RPMI8226 (cell line): Measurements from ENCODE around the gene MAPK7.

Experiments used
- DNase-seq: peaks from one replicate; pipeline ENCODE4 v3.0.0-alpha.2; 2015

MAPK7 gene

DNA sequence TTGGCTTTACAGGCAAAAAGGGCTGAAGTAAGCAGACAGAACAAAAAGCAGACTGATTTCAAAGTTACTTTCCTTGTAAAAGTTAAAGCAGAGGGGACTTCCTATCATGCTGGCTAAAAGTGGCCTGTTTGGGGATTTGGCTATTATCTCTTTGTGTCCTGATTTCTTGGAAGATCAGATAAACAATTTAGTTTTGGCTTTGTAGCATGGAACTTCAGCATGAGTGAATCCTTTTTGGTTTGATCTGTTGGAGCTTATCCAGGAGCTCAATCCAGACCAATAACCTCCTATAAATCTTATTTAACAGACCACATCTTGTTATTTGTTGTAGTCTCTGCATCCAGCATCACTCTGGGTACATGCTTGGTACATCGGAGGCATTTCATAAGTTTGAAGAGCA, 23.9 kb downstream of the MAPK7 start:
- DNase-seq: no peak

DNA sequence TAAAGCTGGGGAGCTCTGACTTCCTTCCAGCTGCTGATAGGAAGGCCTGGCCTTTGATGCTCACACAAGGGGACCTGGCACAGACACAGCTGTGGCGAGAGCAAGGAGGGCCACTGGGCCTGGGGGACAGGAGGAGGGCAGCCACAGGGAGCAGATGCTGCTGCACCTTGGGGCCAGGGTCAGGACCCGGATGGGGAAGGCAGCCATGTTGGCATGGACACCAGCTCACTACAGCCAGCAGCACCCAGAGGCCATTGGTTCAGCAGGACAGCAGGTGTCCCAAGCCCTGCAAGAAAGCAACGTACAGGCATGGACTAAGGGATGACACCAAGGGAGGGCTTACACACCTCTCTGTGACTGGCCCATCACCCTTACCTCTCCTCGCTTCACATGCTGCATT, 24.7 kb downstream of the MAPK7 start:
- no peak for DNase-seq

DNA sequence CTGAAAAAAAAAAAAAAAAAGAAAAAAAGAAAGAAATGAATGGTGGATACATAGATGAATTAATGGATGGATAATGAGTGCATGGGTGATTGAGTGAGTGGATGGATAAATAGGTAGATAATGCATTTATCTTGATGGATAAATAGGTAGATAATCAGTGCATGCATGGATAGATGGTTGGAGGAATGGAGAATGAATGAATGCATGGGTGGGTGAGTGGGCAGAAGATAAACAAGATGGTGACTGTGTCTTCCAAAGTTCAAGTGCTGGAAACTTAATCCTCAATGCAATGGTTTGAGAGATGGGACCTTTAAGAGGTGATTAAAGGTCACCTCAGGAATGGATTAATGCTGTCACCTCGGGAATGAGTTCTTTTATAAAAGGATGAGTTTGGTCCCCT, 26.0 kb downstream of the MAPK7 start:
- no peak for DNase-seq

DNA sequence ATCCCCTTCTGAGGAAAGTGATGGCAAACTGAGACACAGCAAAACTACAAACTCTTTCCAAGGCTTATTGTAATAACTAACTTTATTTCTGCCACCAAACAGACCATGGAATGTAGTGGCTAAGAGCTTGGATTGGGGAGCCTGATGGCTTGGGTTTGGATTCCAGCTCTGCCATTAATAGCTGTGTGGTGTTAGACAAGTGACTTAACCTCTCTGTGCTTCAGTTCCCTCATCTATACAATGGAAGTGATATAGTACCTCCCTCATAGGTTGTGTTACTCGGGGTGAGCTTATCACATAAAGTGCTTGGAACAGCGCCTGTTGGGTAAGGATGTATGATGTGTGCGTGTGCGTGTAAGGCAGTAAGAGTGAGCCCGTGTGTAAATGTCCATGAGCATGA, 26.8 kb downstream of the MAPK7 start:
- DNase-seq: no peak

DNA sequence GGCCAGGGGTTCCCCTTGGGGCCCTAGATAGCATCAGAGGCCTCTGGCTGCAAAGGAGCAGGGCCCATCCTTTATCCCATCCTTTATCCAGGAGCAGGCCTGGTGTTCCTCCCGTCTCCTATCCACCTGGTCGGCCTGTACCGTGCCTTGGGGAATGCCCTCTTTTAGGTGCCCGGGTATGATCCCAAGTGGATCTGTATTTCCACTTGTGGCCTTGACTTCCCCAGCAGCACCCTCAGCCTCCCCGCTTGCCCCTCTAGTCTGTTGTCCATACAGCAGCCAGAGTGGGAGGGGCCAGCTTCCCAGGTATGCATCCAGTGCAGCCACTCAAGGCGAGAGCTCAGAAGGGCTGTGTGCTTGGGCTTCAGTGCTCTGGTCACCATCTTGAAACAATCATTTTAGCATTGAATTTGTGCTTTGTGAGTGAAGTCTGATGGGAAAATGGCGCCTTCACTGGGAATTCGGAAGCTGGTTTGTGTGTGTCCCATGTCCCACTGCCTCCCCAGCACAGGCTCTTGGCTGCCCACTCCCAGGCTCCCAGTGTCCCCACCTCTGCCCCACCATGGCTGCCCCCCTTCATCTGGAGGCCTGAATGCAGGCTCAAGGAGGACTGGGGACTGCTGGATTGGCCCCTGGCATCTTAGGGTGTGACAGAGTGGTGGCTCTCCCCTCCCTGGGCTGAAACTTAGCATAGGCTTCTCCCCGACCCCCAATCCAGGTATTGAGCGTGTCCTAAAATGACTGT, 29.5 kb downstream of the MAPK7 start:
- DNase-seq: no peak

DNA sequence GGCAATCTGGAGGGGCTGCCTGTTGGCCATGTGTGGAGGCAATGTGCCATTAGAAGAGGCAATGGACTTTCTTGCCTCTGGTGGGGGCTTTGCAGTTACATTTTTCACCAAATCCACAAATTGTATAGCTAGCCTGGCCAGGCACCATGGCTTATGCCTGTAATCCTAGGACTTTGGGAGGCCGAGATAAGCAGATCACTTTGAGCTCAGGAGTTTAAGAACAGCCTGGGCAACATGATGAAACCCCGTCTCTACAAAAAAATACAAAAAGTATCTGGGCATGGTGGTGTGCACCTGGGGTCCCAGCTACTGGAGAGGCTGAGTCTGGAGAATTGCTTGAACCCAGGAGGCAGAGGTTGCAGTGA, 30.0 kb downstream of the MAPK7 start:
- no peak for DNase-seq

DNA sequence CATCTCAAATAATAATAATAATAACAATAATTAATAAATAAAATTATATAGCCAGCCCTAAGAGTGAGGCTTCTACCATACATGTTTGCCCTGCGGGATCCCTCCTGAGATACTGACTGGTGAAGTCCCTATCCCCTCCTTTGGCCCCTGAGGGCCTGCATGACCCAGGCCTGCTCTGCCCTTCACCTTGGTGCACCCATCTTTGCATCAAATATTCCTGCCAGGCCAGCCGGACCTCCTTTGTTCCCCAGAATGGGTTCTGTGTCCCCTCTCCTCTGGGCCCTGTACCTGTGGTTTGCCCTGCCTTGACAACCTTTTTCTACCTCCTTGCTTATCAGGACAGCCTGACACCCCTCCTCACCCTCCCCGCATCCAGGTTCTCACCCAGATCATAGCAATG, 30.8 kb downstream of the MAPK7 start:
- no peak for DNase-seq

DNA sequence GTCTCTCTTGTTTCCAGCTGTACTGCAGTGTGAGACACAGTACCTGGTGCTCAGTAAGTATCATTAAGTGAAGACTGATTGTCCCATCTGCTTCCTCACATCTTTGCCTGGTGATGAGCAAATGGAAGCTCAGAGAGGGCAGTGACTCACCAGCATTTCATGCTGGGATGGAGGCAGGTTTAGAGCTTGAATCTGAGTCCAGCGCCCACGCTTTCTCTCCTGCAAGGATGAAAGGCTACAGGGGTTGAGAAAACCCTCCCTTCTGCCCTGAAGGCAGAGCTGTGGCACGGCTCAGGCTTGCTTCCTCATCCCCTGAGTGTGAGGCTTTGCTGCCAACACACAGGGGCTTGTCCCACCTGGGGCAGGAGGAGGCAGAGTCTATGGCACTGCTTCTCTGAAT, 31.2 kb downstream of the MAPK7 start:
- DNase-seq: no peak

DNA sequence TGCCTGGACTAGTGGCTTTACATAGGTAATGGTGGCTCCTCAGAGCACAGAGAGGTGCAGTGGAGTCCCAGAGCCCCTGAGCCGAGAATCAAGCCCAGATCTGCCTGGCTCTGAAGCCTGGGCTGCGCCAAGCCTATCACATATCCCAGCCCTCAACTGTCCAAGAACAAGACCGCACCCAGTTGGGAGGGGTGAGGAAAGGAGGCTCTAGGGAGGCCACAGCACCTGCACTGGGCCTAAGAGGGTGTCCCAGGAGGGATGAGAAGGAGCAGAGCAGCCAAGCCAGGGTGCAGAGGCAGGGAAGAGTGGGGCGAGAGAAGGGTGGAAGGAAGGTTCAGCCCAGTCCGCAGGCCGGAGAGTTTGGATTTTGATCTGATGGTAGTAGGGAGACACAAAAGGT, 31.8 kb downstream of the MAPK7 start:
- no peak for DNase-seq

DNA sequence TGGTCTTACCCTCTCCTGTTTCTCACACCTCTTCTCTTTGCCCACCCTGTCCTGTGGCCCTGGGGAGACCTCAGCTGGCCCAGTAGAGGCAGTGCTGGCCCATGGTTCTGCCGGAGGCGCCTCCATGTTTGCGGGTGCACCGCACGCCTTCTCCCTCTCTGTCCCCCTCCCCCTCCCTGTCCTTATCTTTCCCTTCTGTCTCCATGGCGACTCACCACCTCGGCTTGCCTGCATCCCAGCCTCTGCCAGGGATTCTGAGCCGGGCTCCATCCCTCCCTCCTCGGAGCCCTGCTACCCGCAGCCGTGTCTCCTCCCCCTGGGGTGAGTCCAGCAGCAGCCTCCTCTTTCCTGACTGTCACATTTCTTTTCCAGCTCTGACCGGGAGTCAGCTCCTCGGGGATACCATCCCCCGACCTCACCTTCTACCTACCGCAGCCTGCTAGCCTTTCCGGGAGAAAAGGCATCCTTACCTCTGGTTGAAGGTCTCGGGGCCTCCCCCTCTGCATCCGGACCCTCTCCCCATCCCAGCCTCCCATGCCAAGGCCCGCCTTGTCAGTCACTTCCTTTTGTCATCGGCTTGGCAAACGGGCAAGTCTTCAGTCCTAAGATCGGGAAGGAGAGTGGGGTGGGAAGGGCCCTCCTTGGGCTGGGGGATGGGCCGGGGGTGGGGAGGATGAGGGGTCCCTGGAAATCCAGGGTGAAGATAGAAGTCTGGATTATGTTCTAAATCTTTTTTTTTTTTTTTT, 32.8 kb downstream of the MAPK7 start, which contains the start of gene RNF112:
Gene RNF112, plus strand, starts transcription at position 358 of the 746 bp plus-strand sequence. Its CDS starts 177 bp downstream, at position 535.
- no peak for DNase-seq

DNA sequence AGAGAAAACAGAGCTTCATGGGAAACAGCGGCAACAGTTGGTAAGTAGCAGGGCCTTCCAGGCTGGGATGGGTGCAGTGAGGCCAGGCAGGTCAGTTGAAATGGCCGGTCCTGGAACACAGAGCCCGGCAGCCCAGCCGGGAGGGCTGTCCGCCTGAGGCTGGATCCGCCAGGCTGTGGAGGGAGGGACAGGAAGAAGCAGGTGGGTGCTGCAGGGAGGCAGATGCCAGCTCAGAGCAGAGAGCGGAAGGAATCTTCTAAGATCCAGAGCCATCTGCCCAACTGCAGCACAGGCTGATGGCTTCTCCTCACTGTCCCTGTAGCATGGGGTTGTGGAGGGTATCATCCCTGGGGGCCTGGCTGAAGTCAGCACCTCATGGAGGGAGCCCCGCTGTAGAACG, 33.3 kb downstream of the MAPK7 start:
- no peak for DNase-seq

DNA sequence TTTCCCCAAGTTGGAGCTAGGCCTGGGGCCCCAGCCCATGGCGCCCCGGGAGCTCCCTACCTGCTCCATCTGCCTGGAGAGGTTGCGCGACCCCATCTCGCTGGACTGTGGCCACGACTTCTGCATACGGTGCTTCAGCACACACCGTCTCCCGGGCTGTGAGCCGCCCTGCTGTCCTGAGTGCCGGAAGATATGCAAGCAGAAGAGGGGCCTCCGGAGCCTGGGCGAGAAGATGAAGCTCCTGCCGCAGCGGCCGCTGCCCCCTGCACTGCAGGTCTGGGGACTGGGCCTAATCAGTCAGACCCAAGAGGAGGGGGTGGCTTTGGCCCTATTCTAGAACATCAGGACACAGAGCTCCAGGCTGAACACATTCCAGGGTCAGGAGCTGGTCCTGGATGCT, 34.2 kb downstream of the MAPK7 start:
- no peak for DNase-seq

DNA sequence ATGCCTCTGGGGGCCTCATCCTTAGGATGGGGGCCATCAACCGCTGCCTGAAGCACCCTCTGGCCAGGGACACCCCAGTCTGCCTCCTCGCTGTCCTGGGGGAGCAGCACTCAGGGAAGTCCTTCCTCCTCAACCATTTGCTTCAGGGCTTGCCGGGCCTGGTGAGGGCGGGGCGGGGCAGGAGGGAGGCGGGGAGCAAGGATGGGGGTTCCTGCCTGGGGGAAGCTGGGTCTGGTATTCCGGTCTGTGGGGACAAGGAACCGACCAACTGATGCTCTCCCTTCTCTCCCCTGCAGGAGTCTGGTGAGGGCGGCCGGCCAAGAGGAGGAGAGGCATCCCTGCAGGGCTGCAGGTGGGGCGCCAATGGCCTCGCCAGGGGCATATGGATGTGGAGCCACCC, 34.7 kb downstream of the MAPK7 start:
- no peak for DNase-seq

DNA sequence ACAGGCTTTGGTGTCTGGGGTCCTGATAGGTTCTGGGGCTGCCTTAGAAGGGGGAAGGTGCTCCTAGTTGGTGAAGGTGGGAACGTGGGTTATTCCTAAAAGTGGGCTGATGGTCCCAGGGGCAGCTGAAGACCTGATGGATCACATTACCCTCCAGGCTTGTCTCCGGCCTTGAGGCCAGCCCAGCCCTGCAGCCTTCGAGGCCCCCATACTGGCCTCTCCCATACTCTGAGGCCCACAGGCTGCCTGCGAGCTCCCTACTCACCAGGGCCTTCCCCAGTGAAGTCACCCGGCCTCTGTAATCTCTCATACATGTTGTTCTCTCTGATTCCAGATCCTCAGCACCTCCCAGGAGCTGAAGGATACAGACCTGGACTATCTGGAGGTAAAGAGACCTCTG, 35.5 kb downstream of the MAPK7 start:
- no peak for DNase-seq

DNA sequence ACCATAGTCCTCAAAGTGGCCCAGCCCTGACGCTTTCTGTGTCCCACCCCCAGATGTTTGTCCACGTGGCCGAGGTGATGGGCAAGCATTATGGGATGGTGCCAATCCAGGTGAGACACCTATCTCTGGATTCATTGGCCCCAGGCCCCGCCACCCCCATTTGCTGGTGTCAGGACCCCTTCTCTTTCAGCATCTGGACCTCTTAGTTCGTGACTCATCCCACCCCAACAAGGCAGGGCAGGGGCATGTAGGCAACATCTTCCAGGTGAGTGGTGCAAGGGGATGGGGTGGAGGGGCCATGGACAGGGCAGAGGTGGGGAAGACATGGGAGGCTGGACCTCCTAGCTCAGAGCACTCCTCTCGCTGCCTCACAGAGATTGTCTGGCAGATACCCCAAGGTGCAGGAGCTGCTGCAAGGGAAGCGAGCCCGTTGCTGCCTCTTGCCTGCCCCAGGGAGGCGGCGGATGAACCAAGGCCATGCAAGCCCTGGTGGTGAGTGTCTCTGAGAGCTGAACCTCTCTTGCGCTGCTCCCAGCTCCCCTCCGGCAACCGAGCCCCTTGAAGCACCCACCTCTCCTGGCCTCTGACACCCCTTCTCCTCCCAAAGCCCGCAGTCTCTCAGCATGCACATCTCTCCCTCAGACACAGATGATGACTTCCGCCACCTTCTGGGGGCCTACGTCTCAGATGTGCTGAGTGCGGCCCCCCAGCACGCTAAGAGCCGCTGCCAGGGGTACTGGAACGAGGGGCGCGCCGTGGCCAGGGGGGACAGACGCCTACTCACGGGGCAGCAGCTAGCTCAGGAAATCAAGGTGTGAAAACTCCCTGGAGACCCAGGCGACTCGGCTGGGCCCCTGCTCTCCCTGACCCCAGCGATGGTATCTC, 36.3 kb downstream of the MAPK7 start:
- no peak for DNase-seq

DNA sequence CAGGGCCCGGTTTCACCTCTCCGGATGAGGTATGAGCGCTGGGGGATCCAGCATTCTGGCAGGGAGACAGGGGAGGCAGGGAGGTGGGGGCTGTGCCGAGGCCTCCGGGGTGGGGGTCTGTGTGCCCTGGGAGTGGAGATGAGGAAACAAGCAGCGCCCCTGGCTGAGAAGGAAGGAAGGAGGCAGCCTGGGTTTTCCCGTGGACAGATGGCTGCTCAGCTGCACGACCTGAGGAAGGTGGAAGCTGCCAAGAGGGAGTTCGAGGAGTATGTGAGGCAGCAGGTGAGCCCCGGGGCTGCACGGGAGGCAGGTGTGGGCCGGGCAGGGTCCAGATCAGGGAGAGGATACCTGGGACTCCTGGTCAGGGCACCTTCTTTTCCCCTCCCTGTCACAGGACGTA, 37.0 kb downstream of the MAPK7 start:
- no peak for DNase-seq

DNA sequence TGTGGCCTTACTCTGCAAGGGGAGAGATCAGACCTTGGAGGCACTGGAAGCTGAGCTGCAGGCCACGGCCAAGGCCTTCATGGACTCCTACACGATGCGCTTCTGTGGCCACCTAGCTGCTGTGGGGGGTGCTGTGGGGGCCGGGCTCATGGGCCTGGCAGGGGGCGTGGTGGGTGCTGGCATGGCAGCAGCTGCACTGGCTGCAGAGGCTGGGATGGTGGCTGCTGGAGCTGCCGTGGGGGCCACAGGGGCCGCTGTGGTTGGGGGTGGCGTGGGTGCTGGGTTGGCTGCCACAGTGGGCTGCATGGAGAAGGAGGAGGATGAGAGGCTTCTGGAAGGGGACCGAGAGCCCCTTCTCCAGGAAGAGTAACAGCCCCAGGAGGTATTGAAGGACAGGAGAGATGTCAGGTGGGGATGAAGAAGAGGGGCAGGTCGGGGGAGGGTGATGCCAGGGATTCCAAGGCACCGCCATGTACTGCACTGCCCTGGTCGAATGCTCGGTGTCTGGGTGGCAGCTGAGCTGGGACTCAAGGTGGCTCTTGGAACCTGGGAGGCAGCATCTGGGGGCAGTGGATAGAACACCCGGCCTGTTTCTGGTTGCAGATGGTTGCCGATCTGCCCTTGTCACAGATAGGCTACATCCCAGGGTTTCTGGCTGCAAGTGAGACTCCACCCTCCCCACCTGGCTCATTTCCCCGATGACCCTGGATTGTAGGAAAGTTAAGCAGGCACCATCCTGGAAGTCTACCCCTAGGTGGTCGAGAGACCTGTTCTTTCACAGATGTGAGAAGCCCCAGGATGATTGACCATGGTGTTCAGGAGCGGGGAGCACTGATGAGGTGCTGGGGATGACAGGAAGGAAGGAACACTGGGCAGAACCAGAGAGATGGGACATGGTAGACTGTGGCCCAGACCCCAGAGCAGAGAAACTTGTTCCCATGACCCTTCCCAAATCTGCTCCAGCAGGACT, 37.8 kb downstream of the MAPK7 start:
- DNase-seq: no peak

DNA sequence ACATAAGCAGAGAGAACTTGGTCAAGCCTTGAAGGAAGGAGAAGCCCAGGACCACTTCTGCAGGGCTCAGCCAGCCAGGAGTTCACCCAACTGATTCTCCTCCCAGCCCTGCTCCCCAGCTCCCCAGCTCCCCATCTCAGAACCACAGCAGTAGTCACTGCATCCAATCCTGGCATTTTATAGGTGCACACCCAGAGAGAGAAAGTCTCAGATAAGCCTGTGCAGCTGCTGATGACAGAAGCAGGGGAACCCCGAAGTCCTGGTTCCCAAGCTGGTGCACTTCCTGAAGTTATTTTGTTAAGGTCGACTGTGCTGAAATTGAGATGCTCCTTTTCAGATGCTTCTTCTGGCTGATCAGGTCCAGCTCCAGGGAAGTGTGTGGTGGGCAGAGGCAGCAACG, 39.3 kb downstream of the MAPK7 start:
- DNase-seq: no peak

DNA sequence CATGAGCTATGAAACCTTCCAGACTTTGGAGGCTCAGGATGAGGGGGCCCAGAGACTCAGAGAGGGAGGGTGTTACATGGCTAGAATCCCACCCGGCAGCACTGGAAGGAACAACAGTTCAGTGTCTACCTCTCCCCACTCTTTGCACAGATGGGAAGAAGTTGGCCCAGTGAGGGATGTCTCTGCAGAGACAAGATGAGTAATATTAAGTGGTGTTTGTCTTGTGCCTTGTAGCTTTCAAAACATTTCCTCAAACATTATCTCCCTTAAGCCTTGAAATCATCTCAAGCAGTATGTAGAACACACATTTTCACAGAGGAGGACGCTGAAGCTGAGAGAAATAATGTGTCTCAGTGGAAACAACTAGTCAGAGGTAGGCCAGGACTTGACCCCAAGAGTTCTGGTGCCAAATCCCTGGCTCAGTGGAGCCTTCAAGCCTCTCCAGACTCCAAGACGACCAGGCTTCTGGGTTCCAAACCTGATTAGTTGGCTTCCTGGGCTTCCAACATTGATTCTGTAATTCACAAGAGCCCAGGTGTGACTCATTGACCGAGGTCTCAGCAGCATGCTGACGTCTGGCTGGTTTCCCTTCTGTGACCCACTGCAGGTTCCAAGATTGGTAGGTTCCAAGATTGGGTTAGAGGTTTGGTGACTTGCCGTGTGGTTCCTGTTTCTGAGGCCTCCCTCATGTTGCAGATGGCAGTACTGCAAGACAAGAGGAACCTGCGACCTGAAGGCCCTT, 40.1 kb downstream of the MAPK7 start:
- peak; percentile 55 for DNase-seq

DNA sequence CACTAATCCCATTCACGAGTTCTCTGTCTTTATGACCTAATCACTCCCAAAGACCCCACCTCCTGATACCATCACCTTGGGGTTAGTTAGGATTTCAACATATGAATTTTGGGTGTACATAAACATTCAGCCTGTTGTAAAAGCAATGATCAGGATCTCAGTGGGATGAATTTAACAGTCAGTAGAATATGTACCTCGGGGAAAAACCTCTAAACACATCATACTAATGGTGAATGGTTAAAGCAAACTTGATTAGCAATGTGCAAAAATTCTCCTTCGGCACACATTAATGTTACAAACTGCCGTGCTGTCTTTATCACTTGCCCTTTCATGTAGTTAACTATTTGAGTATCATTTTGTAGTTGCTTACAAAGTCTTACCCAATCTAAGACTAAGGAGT, 42.9 kb downstream of the MAPK7 start:
- DNase-seq: no peak

DNA sequence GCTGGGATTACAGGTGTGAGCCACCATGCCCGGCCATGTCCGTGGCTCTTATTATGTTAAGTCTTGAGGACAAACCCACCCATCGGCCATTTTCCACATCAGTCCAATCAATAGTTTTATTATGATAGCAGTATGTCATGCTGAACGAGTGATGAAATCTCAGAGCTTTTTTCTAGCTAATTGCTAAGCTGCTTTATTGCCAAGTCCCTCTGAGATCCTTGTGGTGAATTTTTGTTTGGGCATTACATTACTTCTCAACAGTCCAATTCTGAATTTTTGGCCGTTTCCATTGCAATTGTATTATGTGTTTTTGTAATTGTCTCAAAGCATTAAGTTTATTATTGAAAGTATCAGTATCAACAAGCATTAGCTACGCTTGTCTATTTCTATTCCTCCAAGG, 43.6 kb downstream of the MAPK7 start:
- DNase-seq: no peak
